ENCODE measurements around the gene SERPINE3.

Gene SERPINE3

GRCh38 chr13:51364404-51365008 is 25.0 kb downstream of the SERPINE3 start:
- DNase-seq, result no peak

- no peak for DNase-seq
Observed at GRCh38 chr13:51370116-51370515, 30.6 kb downstream of the SERPINE3 start.

GRCh38 chr13:51370811-51371210 is 31.3 kb downstream of the SERPINE3 start:
- DNase-seq, result no peak

DNA sequence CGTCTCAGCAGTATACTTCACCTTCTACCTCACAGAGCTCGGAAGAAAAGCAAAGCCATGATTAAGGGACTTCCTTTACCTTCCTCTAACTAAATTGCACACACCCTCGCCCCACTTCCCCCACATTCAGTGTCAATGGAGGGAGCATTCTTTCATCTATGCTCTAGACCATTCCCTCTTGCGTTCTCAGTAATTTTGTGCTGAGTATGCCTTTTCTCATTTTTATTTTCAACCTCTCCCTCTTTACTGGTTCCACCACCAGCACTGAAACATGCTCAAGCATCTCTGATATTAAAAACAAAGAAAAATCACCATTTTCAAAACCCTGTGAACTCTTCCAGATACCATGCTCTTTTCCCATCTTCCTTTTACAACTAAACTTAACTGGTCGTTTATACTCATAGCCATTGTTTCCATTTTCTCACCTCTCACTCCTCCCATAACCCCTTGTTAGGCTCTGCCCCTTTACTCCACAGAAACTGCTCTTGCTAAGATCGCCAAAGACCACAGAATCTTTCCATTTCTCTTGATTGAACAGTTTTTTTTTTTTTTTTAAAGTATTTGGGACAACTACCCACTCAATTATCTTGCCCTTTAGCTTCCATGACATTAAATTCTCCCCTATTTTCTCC is 32.4 kb downstream of the SERPINE3 start:
- DNase-seq, result no peak

- DNase-seq, result no peak
Observed at GRCh38 chr13:51373451-51373850, 34.0 kb downstream of the SERPINE3 start.

DNA sequence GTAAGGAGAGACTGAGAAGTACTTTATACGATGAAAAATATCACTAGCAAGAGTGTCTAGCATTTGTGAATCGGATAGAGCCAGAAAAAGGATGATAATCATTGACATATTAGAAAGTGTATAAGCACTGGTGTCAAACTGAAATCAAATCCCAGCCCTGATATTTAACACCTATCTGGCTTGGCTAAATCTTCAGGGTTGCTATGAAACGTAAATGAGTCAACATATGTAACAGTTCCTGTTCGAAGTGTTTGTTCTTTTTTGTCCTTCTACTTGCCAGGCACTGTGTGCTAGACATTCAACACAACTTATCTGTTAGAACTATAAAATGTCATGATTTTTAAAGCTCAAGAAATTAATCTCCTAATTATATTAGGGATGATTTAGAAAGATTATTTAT is 40.8 kb downstream of the SERPINE3 start:
- no peak for DNase-seq

- DNase-seq, result no peak
Observed at GRCh38 chr13:51385114-51385513, 45.6 kb downstream of the SERPINE3 start.

DNA sequence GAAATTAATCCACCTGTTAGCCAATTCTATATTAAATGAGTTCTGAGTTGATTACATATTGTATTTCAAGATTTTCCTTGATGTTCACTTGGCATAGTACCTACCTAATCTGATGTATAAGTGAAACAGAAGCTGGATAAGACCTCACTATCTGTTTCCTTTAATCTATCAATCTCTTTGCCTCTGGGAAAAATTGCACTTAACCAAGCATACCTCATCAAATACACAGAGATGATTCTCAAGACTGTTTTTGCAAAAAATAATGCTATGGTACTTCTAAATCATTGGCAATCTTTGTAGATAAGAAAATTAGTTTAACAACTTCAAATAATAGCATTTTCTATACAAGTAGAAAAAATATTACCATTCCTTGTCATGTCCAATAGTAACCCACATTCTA is 55.2 kb downstream of the SERPINE3 start:
- DNase-seq, result no peak

DNA sequence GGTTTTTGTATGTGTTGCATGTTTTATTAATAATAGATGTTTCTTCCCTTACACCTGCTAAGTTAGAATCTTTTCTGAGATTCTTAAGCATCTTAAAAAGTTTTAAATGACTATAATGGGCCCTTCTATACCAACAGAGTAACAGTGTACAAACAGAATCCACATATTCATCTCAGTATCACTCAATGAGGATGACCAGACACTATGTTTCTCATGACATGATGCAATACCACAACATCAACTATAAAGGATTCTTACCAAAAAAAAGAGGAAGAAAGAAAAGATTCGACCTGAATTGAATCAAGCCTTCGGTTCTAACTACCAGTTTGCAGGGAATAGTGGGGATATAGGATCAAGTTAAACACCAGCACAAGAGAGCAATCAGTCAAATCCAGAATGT is 56.9 kb downstream of the SERPINE3 start:
- no peak for DNase-seq

- no peak for DNase-seq
Observed at GRCh38 chr13:51397262-51397941, 57.9 kb downstream of the SERPINE3 start.

DNA sequence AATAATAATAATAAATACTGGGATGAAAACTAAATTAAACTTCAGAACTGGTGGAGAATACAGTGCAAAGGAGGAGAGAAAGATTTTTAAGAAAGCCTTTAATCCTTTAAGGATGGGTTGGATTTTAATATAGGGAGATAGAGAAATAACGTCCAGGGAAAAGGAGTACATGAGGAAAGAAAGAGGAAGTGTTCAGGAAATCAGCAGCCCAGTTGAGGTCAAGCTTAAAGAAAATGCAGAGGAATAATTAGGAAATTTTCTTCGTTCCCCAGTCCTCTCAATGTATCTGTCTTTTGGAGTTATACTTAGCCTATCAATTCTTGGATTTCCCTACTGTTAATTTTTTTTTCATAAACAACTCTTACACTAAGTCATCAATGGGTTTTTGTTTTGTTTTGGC is 65.7 kb downstream of the SERPINE3 start:
- DNase-seq, result no peak

DNA sequence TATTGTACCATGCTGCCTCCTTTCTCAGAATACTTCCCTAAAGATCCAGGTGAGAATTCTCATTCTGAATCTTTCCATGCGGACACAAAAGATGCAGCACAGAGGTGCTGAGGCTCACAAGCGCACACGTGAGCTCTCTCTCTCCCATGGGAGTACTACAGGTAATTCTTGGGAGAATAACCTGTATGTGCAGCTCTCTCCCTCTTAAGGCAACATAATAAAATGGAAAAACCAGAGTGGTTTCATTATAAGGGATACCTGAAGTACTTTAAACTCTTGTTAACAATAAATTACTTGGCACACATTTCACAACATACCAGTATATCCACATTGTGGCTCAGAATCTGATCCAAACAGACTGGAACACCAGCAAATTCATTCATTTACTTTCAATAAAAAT is 72.9 kb downstream of the SERPINE3 start:
- DNase-seq, result no peak
